WERI-Rb-1 (cell line): ENCODE data around the gene KLK11.

Source experiments
- DNase-seq: peaks from one replicate; pipeline ENCODE4 v3.0.0-alpha.2; 2020
- H3K27ac ChIP-seq: fragments of 250-450 bp; sonication (Bioruptor Pico); 2 replicates; pipeline ENCODE4 v1.5.1; 2020; ENCODE audit warnings: mild to moderate bottlenecking, moderate library complexity
- H3K27me3 ChIP-seq: fragments of 250-450 bp; sonication (Bioruptor Pico); 2 replicates; pipeline ENCODE4 v1.5.1; 2021; ENCODE audit warnings: mild to moderate bottlenecking, low read depth, moderate library complexity; ENCODE audit not compliant: insufficient read depth, severe bottlenecking
- H3K36me3 ChIP-seq: fragments of 250-450 bp; sonication (Bioruptor Pico); 2 replicates; pipeline ENCODE4 v1.5.1; 2020; ENCODE audit warnings: mild to moderate bottlenecking, moderate library complexity
- H3K4me3 ChIP-seq: 2 replicates; pipeline ENCODE4 v1.5.1; 2011; ENCODE audit warnings: low read depth, mild to moderate bottlenecking, control low read depth, low read length
- H3K9me3 ChIP-seq: fragments of 250-450 bp; sonication (Bioruptor Pico); 2 replicates; pipeline ENCODE4 v1.5.1; 2021; ENCODE audit warnings: mild to moderate bottlenecking, moderate library complexity; ENCODE audit not compliant: severe bottlenecking
- TF ChIP-seq, protein P1 (sequence below): IDR thresholded peaks from 2 replicates; pipeline ENCODE4 v1.5.1; 2011; ENCODE audit warnings: low read depth, mild to moderate bottlenecking, control low read depth, inconsistent platforms, low read length

Gene KLK11

DNA sequence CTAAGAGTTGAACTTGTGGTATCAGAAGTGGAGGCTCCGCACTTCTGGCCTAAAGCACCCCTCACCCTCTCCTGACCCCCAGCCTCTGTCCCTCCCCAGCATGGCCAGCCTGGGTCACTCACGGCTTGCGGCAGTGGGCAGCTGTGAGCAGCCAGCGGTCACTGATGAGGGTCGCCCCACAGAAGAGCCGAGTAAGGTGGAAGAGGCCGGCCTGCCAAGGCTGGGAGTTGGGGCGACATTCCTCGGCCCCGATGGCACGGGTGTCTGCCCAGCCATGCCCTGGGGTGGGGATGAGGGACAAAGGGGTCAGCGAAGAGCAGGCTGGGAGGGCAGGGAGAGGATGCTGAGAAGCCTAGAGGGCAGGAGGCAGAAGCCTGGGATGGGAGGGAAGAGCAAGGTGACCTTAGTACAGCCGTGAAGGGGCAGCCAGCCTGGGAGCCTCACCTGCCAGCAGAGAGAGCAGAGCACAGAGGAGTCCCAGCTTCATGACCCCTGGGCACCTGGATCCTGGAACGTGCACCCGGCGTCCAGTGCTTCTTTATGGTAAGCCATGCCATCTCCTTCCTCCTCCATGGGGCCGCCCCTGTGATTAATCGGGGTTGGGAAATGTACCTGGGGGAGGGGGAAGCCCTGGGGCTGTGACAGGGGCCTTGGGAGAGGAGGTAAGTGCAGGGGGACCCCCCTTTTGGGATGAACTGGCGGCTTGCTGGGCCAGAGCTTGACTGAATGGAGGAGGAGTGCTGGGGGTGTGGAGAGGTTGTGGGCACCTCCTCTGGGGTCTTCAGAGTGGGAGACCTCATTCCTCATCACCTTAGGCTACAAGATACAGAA lies 17.1 kb downstream of the KLK11 start:
- Histone ChIP-seq H3K36me3 (no peaks in the 10 kb centered on the region), H3K27me3 (peaks cover 94% of the 10 kb centered on the region), H3K4me3 (no peak overlapping the region), H3K27ac (no peak overlapping the region), H3K9me3 (no peaks in the 10 kb centered on the region)
- TF ChIP-seq, protein P1, sequence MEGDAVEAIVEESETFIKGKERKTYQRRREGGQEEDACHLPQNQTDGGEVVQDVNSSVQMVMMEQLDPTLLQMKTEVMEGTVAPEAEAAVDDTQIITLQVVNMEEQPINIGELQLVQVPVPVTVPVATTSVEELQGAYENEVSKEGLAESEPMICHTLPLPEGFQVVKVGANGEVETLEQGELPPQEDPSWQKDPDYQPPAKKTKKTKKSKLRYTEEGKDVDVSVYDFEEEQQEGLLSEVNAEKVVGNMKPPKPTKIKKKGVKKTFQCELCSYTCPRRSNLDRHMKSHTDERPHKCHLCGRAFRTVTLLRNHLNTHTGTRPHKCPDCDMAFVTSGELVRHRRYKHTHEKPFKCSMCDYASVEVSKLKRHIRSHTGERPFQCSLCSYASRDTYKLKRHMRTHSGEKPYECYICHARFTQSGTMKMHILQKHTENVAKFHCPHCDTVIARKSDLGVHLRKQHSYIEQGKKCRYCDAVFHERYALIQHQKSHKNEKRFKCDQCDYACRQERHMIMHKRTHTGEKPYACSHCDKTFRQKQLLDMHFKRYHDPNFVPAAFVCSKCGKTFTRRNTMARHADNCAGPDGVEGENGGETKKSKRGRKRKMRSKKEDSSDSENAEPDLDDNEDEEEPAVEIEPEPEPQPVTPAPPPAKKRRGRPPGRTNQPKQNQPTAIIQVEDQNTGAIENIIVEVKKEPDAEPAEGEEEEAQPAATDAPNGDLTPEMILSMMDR, result no peak
- no peak for DNase-seq

DNA sequence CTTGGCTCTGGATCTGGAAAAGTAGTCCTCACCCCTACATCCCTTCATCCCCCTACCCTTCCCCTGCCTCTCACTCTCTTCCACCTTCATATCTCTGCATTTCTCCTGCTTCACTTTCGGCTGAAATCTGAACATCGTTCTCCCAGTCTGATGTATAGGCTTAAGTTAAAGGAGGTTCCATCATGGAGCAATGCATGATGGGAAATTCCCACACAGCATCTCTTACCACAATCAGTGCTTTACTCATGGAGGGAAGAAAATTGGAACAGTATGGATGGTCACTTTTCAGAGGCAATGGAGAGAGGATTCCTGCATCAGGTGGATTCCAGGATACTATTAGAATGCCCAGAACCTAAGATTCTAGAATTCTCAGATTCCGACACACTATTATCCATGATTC lies 18.9 kb downstream of the KLK11 start:
- Histone ChIP-seq H3K4me3 (no peak overlapping the region), H3K27me3 (peaks cover 91% of the 10 kb centered on the region), H3K27ac (no peak overlapping the region), H3K36me3 (no peaks in the 10 kb centered on the region), H3K9me3 (no peaks in the 10 kb centered on the region)
- TF ChIP-seq, protein P1, result no peak
- DNase-seq, result no peak

DNA sequence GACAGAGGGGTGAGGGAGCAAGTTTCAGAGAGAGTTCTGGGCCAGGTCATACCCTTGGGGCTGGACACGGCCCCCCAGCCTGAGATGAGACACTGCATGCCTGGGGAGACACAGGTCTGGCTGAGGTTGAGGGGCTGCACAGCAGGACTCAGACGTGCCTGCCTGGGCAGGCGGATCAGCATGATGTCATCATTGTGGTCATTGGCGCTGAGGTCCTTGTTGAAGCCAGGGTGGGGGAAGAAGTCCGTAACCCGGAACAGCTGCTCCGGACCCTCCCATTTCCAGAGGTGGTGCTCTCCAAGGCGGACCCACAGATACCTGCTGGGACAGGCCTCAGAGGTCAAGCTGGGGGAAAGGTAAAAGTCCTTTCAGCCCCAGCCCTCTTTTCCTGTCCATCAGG lies 20.0 kb downstream of the KLK11 start:
- no peak for DNase-seq
- TF ChIP-seq, protein P1, result no peak

DNA sequence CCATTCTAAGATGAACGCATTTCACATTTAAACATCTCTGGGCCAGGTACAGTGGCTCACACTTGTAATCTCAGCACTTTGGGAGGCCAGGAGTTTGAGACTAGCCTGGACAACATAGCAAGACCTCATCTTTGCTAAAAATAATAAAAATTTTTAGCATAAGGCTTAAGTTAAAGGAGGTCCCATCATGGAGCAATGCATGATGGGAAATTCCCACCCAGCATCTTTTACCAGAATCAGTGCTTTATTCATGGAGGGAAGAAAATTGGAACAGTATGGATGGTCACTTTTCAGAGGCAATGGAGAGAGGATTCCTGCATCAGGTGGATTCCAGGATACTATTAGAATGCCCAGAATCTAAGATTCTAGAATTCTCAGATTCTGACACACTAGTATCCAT lies 21.2 kb downstream of the KLK11 start:
- DNase-seq, result no peak
- no peak overlapping the region for H3K4me3 ChIP-seq
- peaks cover 93% of the 10 kb centered on the region for H3K27me3 ChIP-seq
- no peak overlapping the region for H3K27ac ChIP-seq
- TF ChIP-seq, protein P1, result no peak
- no peaks in the 10 kb centered on the region for H3K36me3 ChIP-seq
- no peaks in the 10 kb centered on the region for H3K9me3 ChIP-seq

More for the DNA sequence above, 20.0 kb downstream of the KLK11 start:
- H3K27me3 ChIP-seq, result peaks cover 93% of the 10 kb centered on the region
- H3K27ac ChIP-seq, result no peak overlapping the region
- no peaks in the 10 kb centered on the region for H3K36me3 ChIP-seq
- no peak overlapping the region for H3K4me3 ChIP-seq
- no peaks in the 10 kb centered on the region for H3K9me3 ChIP-seq

DNA sequence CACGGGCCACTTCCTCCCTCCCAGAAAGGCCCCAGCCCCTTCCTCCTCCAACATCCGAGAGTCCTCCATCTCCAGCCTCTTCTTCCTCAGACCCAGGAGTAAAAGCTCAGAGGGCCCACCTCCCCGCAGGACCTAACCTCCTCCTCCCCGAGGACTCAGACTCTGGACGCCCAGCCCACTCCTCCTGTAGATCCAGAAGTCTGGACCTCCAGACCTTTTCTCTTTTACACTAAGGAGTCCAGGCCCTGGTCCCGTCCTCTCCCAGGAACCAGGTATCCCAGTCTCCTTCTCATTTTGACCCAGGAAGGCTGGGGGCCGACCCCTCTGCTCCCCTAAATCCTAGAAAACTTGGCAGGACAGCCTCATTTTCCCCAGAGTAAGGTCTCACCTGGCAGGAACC lies 23.1 kb downstream of the KLK11 start:
- Histone ChIP-seq H3K27me3 (peaks cover 90% of the 10 kb centered on the region), H3K27ac (no peak overlapping the region), H3K4me3 (no peak overlapping the region), H3K9me3 (no peaks in the 10 kb centered on the region), H3K36me3 (no peaks in the 10 kb centered on the region)
- DNase-seq, result no peak
- TF ChIP-seq, protein P1, result no peak
